Stimulated activated CD8-positive, alpha-beta memory T cell treated with anti-CD3 and anti-CD28 coated beads, Interleukin-15, amount 100 ng/mL, for 24 hours (primary cell): Measurements from ENCODE around the gene CLEC2D.
"Not testable (repeated sequence)": the region's sequence is repeated elsewhere in the genome, so short reads cannot be mapped to it uniquely, and the experiment has no call there.

ENCODE experiments used
- DNase-seq: peaks from one replicate; pipeline ENCODE4 v3.0.0-alpha.2; 2020; ENCODE audit warnings: low read depth

CLEC2D gene

GRCh38 chr12:9700606-9700956 is 31.1 kb downstream of the CLEC2D start:
- DNase-seq = no peak

- no peak for DNase-seq
Observed at GRCh38 chr12:9701380-9702154, 32.1 kb downstream of the CLEC2D start.

DNA sequence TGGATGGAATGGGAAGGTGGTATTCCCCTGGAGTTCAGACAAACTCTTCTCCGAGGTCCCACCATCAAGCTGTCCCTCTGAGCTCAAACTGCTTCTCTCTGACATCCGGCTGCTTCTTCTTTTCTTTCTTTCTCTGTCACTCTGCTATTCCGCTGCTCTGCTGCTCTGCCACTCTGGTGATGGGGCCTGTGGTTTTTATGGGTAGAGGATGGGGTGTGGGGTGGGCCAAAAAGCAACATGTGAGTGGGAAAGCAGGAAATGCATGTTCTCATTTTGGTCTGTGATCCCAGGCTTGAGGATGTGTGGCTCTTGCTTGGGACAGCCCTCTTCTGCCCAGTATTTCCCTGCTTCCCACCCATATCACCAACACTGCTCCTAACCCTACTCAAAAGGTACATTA is 32.7 kb downstream of the CLEC2D start:
- DNase-seq = no peak

- not testable (repeated sequence) for DNase-seq
Observed at GRCh38 chr12:9704561-9704960, 35.0 kb downstream of the CLEC2D start.

DNA sequence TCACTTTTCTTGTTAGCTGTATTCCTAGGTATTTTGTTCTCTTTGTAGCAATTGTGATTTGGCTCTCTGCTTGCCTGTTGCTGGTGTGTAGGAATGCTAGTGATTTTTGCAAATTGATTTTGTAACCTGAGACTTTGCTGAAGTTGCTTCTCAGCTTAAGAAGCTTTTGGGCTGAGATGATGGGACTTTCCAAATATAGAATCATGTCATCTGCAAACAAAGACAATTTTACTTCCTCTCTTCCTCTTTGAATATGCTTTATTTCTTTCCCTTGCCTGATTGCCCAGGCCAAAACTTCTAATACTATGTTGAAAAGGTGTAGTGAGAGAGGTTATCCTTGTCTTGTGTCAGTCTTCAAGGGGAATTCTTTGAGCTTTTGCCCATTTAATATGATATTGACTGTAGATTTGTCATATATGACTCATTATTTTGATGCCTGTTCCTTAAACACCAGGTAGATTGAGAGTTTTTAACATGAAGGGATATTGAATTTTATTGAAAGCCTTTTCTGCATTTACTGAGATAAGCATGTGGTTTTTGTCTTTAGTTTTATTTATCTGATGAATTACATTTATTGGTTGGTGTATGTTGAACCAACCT is 36.7 kb downstream of the CLEC2D start:
- no peak for DNase-seq

DNA sequence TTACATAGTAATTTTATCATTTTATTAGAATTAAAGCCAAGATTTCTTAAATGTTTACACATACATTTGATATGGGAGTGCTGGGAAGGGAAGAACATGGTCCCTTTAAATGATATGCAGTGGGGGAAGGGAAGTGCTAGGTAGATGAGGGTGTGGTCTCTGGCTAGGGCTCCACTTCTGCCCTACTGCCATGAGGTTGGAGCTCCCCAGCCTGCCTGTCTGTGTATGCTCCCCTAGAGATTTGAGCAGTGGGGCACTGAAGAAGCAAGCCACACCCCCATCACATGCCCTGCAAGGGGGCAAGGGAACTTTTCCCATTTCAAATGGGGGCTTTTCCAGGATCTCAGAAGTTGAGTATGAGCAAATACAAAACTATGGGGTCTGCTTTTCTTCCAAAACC is 37.8 kb downstream of the CLEC2D start:
- no peak for DNase-seq

GRCh38 chr12:9707864-9708808 is 38.6 kb downstream of the CLEC2D start:
- no peak for DNase-seq

DNA sequence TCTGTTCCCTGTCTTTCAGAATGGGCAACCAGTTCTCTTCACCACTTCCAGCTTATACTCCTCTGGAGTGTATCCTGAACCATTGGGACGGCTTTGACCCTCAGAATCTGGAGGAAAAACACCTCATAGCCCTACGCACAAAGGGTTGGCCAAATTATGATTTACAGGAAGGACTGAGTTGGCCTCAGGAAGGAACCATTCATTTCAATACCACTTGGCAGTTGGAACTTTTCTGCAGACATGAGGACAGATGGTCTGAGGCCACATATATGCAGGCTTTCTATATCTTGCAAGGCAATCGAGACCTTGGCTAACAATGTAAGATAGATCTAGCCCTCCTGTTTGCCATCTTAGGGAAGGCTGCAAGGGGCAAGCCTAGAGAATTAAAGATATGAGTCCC is 39.3 kb downstream of the CLEC2D start:
- no peak for DNase-seq

GRCh38 chr12:9710584-9711375 is 41.3 kb downstream of the CLEC2D start:
- DNase-seq = no peak

DNA sequence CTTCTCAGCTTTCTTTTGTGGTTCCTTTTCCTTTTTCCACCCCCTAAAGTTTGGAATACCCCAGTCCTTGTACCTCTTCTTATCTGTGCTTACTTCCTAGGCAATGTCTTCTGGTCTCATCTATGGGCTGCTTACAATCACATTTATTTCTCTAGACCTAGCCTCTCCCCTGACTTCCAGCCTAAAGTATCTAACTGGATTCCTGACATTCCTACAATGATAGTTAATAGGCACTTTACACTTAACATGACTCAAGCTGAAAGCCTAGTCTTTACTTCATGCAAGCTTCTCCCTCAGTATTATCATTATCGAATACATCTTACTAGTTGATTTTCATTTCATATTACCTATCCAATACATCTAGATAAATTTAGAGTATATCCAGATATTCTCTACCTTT is 42.2 kb downstream of the CLEC2D start:
- DNase-seq = no peak

- DNase-seq = not testable (repeated sequence)
Observed at GRCh38 chr12:9713032-9713558, 43.6 kb downstream of the CLEC2D start.

- DNase-seq = no peak
Observed at GRCh38 chr12:9717070-9717925, 47.8 kb downstream of the CLEC2D start.

DNA sequence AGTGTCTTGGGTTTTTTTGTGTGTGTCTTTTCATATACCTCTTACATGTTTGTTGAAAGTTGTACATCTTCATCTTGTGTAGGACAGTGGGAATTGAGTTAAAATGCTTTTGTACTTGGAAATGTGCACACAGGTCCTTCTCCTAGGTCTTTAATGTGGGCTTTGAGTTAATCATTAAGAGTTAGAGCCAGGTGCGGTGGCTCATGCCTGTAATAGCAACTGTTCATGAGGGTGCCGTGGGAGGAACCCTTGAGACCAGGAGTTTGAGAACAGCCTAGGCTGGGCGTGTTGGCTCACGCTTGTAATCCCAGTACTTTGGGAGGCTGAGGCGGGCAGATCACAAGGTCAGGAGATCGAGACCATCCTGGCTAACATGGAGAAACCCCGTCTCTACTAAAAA is 49.5 kb downstream of the CLEC2D start:
- DNase-seq = no peak

DNA sequence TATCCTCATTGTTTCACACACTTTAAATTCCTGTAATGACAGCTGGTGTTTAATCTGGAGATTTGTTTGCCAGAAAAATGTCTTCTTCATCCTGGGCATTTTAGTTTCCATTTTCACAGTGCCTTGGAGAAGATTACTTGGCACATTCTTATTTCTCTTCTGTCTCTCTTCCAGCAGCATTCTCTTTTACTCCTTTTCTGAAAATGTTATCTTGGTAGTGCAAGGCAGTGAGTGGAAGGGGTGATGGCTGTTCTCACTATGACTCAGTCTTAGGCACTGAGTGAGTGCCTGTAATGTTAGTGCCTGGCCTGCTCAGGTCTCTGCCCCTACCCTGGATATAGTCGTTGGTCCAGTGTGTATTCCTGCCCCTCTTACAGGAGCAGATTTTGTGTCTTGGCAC is 50.3 kb downstream of the CLEC2D start:
- DNase-seq = no peak

- DNase-seq = no peak
Observed at GRCh38 chr12:9721394-9722092, 52.0 kb downstream of the CLEC2D start.

- no peak for DNase-seq
Observed at GRCh38 chr12:9724023-9724422, 54.5 kb downstream of the CLEC2D start.

- DNase-seq = no peak
Observed at GRCh38 chr12:9725213-9725870, 55.8 kb downstream of the CLEC2D start.

- no peak for DNase-seq
Observed at GRCh38 chr12:9727813-9728212, 58.3 kb downstream of the CLEC2D start.

DNA sequence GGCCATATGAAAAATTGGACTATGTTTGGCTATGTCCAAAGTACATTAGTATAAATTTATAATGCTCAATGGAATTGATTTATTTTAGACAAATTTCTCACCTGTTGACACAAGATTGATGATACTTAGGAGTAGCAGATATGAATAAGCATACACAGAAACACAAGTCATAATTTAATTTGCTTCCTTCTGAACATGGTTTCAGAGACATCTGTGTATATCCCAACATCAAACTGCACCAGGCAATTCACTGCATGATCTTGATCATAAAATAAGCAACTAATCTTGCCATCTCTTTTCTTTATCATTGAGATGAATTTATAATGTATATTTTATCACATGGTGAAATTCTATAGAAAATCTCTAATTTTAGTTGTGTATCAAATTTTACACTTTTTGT is 59.6 kb downstream of the CLEC2D start:
- DNase-seq = no peak

GRCh38 chr12:9730011-9730410 is 60.5 kb downstream of the CLEC2D start:
- no peak for DNase-seq
